Measurements from ENCODE around the gene SLC1A7.

SLC1A7 gene

DNA sequence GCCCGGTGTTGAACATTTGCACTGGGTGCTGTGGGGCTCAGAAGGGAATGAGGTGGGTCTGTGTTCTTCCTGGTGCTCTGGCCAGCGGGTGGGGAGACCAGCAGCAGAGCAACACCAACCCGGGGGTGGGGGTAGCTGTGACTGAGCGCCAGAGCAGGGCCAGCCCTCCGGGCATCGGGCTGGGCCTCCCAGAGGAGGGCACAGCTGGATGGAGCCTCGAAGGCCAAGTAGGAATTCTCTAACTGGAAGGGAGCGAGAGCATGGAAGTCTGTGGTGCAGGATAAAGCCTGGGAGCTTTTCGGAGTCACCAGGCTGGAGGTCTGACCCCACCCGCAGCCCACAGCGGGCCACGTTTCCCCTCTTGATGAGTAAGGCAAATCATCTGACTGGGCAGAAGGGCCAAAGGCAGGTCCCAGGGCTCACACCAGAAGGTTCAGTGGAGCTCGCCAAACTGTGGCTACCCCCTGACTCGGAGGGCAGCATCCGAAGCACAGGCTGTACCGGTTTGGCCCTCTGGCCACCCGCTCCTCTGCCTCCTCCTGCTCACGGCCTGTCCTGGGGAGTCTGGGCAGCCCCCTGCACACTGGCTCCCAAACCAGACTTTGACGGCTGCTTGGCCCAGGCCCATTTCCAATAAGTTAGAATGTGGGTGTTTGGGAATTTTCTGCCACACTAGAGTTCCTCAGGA lies 18.8 kb downstream of the SLC1A7 start:
- Histone ChIP-seq H3K4me1 (peaks cover 0 to 4% (median 0%) of the 10 kb centered on the region in 10 experiments; a peak in 1 of 20 replicates), H3K9ac (no peak overlapping the region), H3K27ac (no peak overlapping the region), H3K9me3 (replicated peaks in 1 of 11) (no peaks in the 10 kb centered on the region), H3K36me3 (no peaks in the 10 kb centered on the region), H3K4me3 (no peak overlapping the region), H3K27me3 (no peaks in the 10 kb centered on the region), H4K20me1 (no peaks in the 10 kb centered on the region), H3K4me2 (no peak overlapping the region)
- TF ChIP-seq Cebpa-rat (IDR thresholded peaks at IDR 0.05) = no peak

DNA sequence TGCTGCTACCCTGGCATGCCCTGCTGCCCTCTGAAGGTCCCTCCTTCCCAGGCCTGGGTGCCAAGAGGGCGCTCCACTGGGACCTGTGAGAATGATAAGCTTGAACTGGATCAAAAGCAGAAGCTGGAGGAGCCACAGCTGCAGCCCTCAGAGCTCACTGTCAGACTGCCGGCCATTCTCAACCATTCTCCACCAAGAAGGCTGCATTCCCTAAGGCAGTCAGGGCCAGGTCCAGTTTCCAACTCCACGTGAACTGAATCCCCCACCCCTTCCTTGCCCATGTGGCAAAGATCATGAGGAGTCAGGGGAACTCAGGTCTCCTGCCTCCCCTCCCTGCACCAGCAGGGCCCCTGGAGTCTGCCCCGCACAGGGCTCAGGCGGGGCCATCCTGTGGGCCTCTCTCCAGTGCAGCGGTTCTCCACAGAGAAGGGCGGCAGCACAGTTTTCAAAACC lies 19.5 kb downstream of the SLC1A7 start:
- Histone ChIP-seq H3K4me2 (no peak overlapping the region), H3K27ac (no peak overlapping the region), H3K4me1 (peaks cover 0 to 4% (median 0%) of the 10 kb centered on the region in 10 experiments; a peak in 1 of 20 replicates), H3K27me3 (no peaks in the 10 kb centered on the region), H3K4me3 (no peak overlapping the region), H3K9me3 (replicated peaks in 1 of 11) (no peaks in the 10 kb centered on the region), H4K20me1 (no peaks in the 10 kb centered on the region), H3K9ac (no peak overlapping the region), H3K36me3 (no peaks in the 10 kb centered on the region)
- no peak for TF ChIP-seq Cebpa-rat (IDR thresholded peaks at IDR 0.05)

DNA sequence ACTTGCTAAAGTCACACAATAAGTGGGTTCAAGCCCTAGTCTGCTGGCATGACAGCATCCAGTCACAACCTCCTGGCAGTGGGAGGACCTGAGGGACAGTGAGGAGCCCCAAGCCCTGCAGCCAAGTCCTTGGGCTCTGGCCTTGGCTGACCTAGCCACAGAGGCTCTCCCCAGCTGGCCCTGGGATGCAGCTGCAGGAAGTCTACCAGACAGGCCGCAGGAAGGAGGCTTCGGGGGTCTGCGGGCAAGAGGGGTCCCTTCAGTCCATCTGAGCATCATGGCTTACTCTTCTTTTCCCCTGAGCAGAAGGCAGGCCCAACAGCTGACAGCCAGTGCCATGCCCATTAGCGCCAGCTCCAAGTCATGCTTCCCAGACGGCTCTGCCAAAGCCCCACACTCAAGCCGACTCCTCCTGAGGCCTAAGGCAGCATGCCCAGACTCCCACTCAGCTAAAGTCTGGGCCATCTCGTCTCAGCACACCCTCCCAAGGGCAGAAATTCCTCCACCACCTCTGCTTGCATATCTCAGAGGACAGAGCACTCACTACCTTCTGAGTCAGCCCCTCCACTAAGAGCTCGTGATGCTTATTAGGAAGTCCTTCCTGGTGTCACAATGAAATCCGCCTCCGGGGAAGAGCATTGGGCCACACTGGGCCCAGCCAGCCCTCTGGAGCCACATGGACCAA lies 20.1 kb downstream of the SLC1A7 start:
- H3K4me3 ChIP-seq = no peak overlapping the region
- H3K9ac ChIP-seq = no peak overlapping the region
- H3K27ac ChIP-seq = no peak overlapping the region
- H4K20me1 ChIP-seq = no peaks in the 10 kb centered on the region
- TF ChIP-seq Cebpa-rat (IDR thresholded peaks at IDR 0.05) = no peak
- H3K27me3 ChIP-seq = no peaks in the 10 kb centered on the region
- no peak overlapping the region for H3K4me2 ChIP-seq
- H3K4me1 ChIP-seq = peaks cover 0 to 4% (median 0%) of the 10 kb centered on the region in 10 experiments; a peak in 1 of 20 replicates
- H3K9me3 ChIP-seq (replicated peaks in 1 of 11) = no peaks in the 10 kb centered on the region
- H3K36me3 ChIP-seq = no peaks in the 10 kb centered on the region

DNA sequence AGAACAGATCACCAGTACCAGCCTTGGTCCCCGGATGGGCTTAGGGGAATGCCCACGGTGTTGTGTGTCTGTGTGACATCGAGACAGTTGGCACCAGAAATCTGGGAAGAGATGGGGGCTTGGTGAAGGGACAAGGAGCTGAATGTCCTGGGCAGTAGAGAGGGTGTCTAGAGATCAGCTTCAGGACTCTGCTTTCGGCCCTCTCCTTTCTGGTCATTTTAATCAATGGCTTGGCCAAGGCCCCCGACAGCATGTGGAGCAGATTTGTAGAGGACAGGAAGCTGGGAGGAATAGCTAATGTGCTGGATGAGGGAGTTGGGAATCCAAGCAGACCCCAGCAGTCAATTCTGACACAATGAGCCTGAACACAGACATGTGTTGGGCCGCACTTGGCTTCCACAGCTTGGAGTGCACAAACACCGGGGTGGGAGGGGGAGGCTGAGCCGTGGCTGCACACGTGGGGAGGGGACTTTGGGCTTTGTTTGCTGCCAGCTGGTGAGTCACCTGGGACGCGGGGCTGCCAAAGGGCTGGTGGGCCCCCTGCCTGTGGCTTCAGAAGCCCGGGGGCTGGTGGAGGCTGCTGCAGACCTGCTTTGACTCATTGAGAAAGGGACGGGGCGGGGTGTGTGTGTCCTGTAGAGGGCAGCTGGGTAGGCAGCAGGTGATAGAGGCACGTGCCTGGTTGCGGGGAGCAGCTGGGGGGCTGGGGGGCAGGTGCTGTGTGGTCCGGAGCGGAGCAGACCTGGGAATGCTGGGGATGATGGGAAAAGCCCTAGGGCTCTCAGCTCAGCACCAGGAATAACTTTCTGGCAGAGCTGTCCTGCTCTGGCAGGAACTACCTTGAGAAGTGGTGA lies 20.9 kb downstream of the SLC1A7 start:
- peaks cover 0 to 4% (median 0%) of the 10 kb centered on the region in 10 experiments; a peak in 1 of 20 replicates for H3K4me1 ChIP-seq
- H3K9ac ChIP-seq = no peak overlapping the region
- no peaks in the 10 kb centered on the region for H4K20me1 ChIP-seq
- no peak overlapping the region for H3K4me3 ChIP-seq
- no peak overlapping the region for H3K27ac ChIP-seq
- H3K36me3 ChIP-seq = no peaks in the 10 kb centered on the region
- TF ChIP-seq Cebpa-rat (IDR thresholded peaks at IDR 0.05) = no peak
- no peaks in the 10 kb centered on the region for H3K9me3 ChIP-seq (replicated peaks in 1 of 11)
- no peaks in the 10 kb centered on the region for H3K27me3 ChIP-seq
- no peak overlapping the region for H3K4me2 ChIP-seq

DNA sequence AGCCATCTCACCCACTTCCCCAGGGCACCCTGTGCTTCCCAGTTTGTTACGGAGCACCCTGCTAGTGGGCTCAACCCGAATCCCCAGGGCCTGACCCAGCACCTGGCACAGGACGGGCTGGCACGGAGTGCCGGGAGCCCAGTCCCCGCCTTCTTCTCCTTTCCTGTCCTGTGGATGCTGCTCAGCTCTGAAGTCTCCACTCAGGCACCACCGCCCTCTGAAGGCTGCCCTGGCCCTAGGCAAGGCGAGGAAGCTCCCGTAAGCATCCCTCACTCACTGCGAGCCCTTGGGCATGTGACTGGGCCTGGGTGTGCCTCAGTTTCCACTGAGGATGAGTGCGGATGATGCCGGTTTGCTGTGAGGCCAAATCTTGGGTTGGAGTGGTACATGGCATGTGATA lies 21.8 kb downstream of the SLC1A7 start:
- TF ChIP-seq Cebpa-rat (IDR thresholded peaks at IDR 0.05) = no peak
- Histone ChIP-seq H3K36me3 (no peaks in the 10 kb centered on the region), H3K4me3 (no peak overlapping the region), H3K27me3 (no peaks in the 10 kb centered on the region), H3K4me2 (no peak overlapping the region), H3K27ac (no peak overlapping the region), H3K4me1 (peaks cover 0 to 4% (median 0%) of the 10 kb centered on the region in 10 experiments; a peak in 1 of 20 replicates), H4K20me1 (no peaks in the 10 kb centered on the region), H3K9ac (no peak overlapping the region), H3K9me3 (replicated peaks in 1 of 11) (no peaks in the 10 kb centered on the region)

DNA sequence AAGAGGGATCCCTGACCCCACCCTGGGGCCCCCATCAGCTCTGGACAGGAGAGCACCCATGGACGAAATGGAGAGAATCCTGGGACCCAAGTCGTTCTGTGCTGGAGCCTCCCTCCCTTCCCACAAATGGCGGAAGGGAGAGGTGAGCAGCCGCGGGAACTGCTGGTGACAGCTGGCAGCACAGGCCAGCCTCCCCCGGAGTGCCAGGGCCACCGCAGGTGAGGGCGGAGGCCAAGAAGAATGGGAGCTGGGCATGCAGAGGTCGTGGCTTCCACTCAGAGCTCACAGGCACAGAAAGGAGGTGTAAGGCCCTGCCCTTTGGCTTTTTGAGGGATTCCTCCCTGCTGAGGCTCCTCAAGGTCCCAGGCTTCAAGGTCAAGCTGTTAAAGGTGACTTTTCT lies 24.6 kb downstream of the SLC1A7 start:
- H3K4me2 ChIP-seq = no peak overlapping the region
- H3K27me3 ChIP-seq = no peaks in the 10 kb centered on the region
- no peak overlapping the region for H3K27ac ChIP-seq
- H3K9me3 ChIP-seq (replicated peaks in 1 of 11) = 0 out of 22 replicates have a peak, but pooled peaks cover 0 to under 1% (median 0%) of the 10 kb centered on the region in 11 experiments
- peaks cover 0 to 4% (median 0%) of the 10 kb centered on the region in 10 experiments; a peak in 1 of 20 replicates for H3K4me1 ChIP-seq
- no peak overlapping the region for H3K9ac ChIP-seq
- no peaks in the 10 kb centered on the region for H4K20me1 ChIP-seq
- no peak for TF ChIP-seq Cebpa-rat (IDR thresholded peaks at IDR 0.05)
- no peak overlapping the region for H3K4me3 ChIP-seq
- no peaks in the 10 kb centered on the region for H3K36me3 ChIP-seq

DNA sequence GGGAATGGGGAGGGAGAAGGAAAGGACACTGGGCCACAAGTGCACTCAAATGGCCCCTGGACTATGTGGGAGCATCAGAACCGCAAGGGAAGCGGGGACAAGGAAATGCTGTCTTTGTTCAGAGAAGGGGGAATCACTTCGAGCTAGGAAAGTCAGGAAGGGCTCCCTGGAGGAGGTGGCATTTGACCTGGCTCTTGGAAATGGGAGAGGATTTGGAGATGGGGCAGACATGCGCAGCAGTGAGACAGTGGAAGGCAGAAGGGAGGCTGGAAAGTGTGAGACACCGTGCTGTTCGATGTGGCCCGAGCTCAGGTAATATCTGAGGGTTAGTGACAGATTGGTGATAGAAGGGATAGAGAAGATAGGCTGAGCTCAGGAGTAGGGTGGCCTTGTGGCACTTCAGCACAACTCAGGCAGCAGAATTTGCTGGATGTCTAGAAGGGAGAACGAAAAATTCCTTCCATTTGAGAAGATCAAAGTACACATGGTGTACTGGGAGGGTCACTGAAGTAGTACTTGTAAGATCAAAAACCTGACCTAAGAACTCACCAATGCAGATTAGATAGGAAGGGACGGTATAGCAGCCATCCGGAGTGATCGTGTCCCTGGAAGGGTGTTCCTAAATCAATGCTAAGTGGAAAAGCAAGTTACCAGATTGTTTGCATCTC lies 25.4 kb downstream of the SLC1A7 start:
- no peaks in the 10 kb centered on the region for H4K20me1 ChIP-seq
- TF ChIP-seq Cebpa-rat (IDR thresholded peaks at IDR 0.05) = no peak
- no peak overlapping the region for H3K4me3 ChIP-seq
- H3K9ac ChIP-seq = no peak overlapping the region
- H3K9me3 ChIP-seq (replicated peaks in 1 of 11) = peaks cover 0 to 8% (median 0%) of the 10 kb centered on the region in 11 experiments; a peak in 5 of 22 replicates
- H3K4me1 ChIP-seq = peaks cover 0 to 4% (median 0%) of the 10 kb centered on the region in 10 experiments; a peak in 6 of 20 replicates
- H3K27ac ChIP-seq = no peak overlapping the region
- H3K27me3 ChIP-seq = no peaks in the 10 kb centered on the region
- no peak overlapping the region for H3K4me2 ChIP-seq
- H3K36me3 ChIP-seq = no peaks in the 10 kb centered on the region

DNA sequence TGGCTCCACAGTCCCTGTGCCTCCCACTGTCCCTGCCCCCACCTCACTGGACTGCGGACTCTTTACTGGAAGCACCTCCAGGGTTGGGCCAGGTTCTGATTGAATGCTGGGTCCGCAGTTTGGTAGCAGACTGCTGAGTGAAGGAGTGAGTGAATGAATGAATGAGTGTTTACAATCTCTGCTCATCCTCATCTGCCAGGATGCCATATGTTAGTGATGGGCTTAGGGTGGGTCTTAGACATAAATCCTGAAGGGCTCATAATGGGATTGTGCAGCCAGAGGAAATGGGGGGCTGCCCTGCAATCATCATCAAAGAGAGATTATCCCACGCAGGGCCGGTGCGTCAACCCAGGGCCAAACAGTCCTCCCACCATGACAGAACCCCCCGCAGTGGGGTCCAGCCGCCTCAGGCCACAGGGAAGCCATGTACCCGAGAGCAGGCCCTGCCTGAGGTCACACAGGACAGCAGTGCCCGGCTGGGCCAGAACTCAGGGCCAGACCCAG lies 26.1 kb downstream of the SLC1A7 start:
- no peak overlapping the region for H3K4me2 ChIP-seq
- no peaks in the 10 kb centered on the region for H3K27me3 ChIP-seq
- no peak overlapping the region for H3K27ac ChIP-seq
- peaks cover 0 to 9% (median 4%) of the 10 kb centered on the region in 10 experiments; a peak in 12 of 20 replicates for H3K4me1 ChIP-seq
- peaks cover 0 to 9% (median 0%) of the 10 kb centered on the region in 11 experiments; a peak in 5 of 22 replicates for H3K9me3 ChIP-seq (replicated peaks in 1 of 11)
- no peak overlapping the region for H3K9ac ChIP-seq
- no peak for TF ChIP-seq Cebpa-rat (IDR thresholded peaks at IDR 0.05)
- no peak overlapping the region for H3K4me3 ChIP-seq
- H3K36me3 ChIP-seq = no peaks in the 10 kb centered on the region
- no peaks in the 10 kb centered on the region for H4K20me1 ChIP-seq
